Measurements from ENCODE around the gene SLC17A9. TPM values are rescaled to one million over a fixed set of nuclear protein-coding genes. Genes with fewer than 3 reads are reported as not detected.

SLC17A9 gene
- total and polyA plus RNA-seq, 10 donors: 18.8 to 95.3 (median 34.2) TPM

DNA sequence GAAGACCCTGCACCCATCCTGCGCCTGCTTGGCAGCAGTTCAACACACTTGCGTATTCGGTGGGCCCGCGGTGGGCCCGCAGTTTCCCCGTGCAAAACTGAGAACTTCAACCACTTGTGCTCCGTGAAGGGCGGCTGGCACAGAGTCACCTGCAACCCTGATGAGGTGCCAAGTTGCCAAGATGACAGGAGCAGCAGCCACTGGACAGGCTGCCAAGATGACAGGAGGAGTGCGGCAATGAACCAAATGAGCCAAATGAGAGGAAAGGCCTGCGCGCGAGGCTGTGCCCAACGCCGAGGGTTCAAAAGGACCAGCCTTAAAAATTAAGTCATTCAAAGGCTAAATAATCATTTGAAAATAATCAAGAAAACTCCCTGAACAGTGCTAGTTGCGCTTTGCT lies 46.3 kb upstream of the SLC17A9 start:
- Histone ChIP-seq H3K4me1 (peaks cover 0 to 22% (median 2%) of the 10 kb centered on the region in 6 donors), H3K36me3 (peaks cover 14 to 100% (median 100%) of the 10 kb centered on the region in 6 donors), H3K9me3 (no peaks in the 10 kb centered on the region), H3K27ac (no peak overlapping the region), H3K27me3 (replicated peaks in 1 of 7) (no peaks in the 10 kb centered on the region), H3K4me3 (no peak overlapping the region)
- DNase-seq: no peak
- intact Hi-C loops (cut with DNase I; ENCODE audit: low total_unique reads): no loop called here
- TF ChIP-seq POLR2AphosphoS5 (IDR thresholded peaks at IDR 0.05) (peak in 1 of 3 donors; percentile 25), POLR2A (IDR thresholded peaks at IDR 0.05) (no peak)
- 94 to 96% (median 95%) methylated on average over 16 of the region's 16 CpGs for WGBS, 5 donors

DNA sequence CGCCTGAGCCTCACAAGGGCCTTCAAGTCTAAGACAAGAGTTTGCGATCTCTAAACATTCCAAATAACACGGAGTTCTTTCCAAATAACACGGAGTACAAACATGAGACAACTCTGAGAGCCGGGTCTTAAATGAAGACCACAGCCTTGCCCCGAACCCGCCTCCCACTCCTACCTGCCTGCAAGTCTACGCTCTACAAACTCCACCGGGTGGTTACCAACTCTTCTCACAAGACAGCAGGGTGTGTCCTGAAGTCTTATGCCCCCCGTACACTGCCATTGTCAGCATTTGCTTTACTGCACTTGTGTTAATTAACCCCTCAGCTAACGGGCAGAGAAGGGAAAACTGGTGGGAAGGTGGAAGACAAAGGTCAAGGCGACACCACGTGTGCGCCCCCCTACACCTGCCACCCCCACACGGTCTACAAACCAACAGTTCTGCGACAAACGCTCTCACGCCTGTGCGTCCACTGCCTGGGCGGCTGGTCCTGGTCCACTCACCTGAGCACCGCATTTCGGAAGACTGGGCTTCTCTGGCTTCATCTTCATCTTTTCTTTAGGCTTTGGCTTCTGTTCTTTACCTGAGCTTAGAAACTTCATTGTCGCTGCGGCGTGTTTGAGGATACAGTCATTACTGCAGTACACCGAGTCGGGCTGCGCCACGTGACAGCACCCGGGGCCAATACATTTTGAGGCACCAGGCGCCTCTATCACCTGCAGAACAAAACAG lies 45.7 kb upstream of the SLC17A9 start:
- intact Hi-C loops (cut with DNase I; ENCODE audit: low total_unique reads): no loop called here
- 87 to 94% (median 90%) methylated on average over 30 to 31 of the region's 31 CpGs for WGBS, 5 donors
- Histone ChIP-seq H3K27ac (no peak overlapping the region), H3K4me1 (peaks cover 0 to 28% (median 4%) of the 10 kb centered on the region in 6 donors), H3K4me3 (no peak overlapping the region), H3K36me3 (peaks cover 15 to 100% (median 100%) of the 10 kb centered on the region in 6 donors), H3K27me3 (replicated peaks in 1 of 7) (no peaks in the 10 kb centered on the region), H3K9me3 (no peaks in the 10 kb centered on the region)
- no peak for TF ChIP-seq POLR2A (IDR thresholded peaks at IDR 0.05)
- TF ChIP-seq, protein P1, sequence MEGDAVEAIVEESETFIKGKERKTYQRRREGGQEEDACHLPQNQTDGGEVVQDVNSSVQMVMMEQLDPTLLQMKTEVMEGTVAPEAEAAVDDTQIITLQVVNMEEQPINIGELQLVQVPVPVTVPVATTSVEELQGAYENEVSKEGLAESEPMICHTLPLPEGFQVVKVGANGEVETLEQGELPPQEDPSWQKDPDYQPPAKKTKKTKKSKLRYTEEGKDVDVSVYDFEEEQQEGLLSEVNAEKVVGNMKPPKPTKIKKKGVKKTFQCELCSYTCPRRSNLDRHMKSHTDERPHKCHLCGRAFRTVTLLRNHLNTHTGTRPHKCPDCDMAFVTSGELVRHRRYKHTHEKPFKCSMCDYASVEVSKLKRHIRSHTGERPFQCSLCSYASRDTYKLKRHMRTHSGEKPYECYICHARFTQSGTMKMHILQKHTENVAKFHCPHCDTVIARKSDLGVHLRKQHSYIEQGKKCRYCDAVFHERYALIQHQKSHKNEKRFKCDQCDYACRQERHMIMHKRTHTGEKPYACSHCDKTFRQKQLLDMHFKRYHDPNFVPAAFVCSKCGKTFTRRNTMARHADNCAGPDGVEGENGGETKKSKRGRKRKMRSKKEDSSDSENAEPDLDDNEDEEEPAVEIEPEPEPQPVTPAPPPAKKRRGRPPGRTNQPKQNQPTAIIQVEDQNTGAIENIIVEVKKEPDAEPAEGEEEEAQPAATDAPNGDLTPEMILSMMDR (IDR thresholded peaks at IDR 0.05 in 8 of 11, conservative IDR thresholded peaks at IDR 0.05 in 3 of 11): no peak
- no peak for TF ChIP-seq POLR2AphosphoS5 (IDR thresholded peaks at IDR 0.05)
- DNase-seq: no peak

DNA sequence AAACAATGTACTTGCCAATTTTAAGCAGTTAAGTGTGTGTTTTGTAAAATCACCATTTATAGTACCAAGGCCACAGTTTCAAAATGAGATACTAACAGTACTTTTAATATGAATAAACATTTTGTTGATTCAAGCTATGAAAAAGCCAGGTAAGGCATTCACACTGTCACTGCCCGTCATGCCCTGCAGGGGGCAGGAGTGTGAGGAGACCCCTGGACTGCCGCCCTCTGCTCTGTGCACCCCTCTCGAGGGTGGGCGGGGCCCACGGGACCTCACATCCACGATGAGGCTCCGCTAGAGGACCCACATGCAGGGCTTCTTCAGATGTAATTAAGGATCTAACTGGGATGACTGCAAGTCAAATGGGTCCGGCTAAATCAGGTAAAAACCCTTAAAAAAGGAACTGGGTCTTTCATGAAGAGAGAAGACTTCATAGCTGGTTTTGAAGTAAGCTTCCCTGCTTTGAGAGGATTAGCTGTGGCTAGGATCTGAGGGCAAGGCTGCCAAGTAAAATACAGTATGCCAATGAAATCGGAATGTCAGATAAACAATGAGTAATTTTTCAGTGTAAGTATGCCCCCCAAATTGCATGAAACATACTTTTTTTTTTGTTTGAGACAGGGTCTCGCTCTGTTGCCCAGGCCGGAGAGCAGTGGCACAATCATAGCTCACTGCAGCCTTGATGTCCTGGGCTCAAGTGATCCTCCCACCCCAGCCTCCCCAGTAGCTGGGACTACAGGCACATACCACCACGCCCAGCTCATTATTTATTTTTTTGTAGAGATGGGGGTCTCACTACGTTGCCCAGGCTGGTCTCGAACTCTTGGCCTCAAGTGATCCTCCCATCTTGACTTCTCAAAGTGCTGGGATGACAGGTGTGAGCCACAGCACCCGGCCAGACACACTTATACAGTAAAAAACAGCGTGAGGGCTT lies 44.9 kb upstream of the SLC17A9 start:
- TF ChIP-seq POLR2A (IDR thresholded peaks at IDR 0.05) (no peak), POLR2AphosphoS5 (IDR thresholded peaks at IDR 0.05) (peak in 1 of 3 donors; percentile 21)
- TF ChIP-seq, protein P1 (IDR thresholded peaks at IDR 0.05 in 8 of 11, conservative IDR thresholded peaks at IDR 0.05 in 3 of 11): peak in 8 of 11 experiments; percentile 21 to 66 (median 50)
- DNase-seq: no peak
- Histone ChIP-seq H3K27me3 (replicated peaks in 1 of 7) (no peaks in the 10 kb centered on the region), H3K36me3 (peaks cover 15 to 100% (median 100%) of the 10 kb centered on the region in 6 donors), H3K27ac (no peak overlapping the region), H3K4me1 (peaks cover 1 to 36% (median 8%) of the 10 kb centered on the region in 6 donors), H3K4me3 (no peak overlapping the region), H3K9me3 (no peaks in the 10 kb centered on the region)
- intact Hi-C loops (cut with DNase I; ENCODE audit: low total_unique reads): no loop called here
- 67 to 74% (median 71%) methylated on average over 16 of the region's 16 CpGs for WGBS, 5 donors

DNA sequence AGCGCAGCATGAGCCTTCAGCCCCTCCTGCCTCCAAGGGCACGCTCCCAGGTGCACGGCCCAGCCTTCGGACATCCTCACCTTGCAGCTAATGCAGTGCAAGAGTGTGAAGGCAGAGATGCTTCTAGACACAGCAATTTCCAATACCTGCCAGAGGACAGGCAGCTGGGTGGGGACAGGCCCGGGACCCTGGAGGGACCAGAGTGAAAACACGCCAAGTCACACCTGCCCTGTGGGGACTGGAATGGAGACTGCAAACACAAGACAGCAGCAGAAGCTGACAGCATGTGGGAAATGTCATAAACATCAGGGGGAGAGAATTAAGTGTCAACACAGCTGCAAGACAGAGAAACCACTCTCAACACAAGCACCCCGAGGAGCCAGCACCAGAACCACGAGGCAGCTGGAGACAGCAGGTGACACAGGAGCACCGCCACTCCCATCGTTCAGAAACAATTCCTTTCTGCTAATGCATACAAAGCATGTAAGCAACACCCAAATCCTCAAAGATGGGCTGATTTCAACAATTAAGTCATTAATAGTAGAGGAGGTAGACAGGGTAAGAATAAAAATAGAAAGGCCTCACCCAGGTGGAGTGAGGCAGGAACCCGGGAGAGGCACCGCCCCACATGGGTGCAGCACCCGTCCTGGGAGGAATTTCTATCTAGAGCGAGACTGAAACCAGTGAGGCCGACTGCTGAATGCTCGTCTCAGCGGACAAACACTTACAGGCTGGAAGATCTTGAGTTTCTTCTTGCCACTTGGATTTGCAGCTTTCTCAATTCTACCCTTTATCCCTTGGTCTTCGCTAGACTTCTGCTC lies 43.3 kb upstream of the SLC17A9 start:
- TF ChIP-seq POLR2AphosphoS5 (IDR thresholded peaks at IDR 0.05): peak in 1 of 3 donors; percentile 48
- no peak for TF ChIP-seq POLR2A (IDR thresholded peaks at IDR 0.05)
- TF ChIP-seq, protein P1 (IDR thresholded peaks at IDR 0.05 in 8 of 11, conservative IDR thresholded peaks at IDR 0.05 in 3 of 11): no peak
- intact Hi-C loops (cut with DNase I; ENCODE audit: low total_unique reads): no loop called here
- Histone ChIP-seq H3K36me3 (peaks cover 15 to 100% (median 97%) of the 10 kb centered on the region in 6 donors), H3K4me1 (peaks cover 16 to 51% (median 23%) of the 10 kb centered on the region in 6 donors), H3K27ac (no peak overlapping the region), H3K9me3 (no peaks in the 10 kb centered on the region), H3K27me3 (replicated peaks in 1 of 7) (no peaks in the 10 kb centered on the region), H3K4me3 (no peak overlapping the region)
- no peak for DNase-seq
- WGBS, 5 donors: 87 to 89% (median 88%) methylated on average over 18 of the region's 18 CpGs

All from spleen (tissue), 11 donors.